Measurements from ENCODE around the gene NR4A2.
A peak's percentile ranks its signal among the peaks of the same experiment; 100 is the strongest.

- TF ChIP-seq CTCF (IDR thresholded peaks at IDR 0.05), result peak in 4 of 6 experiments; percentile 14 to 32 (median 18)
- peak; percentile 2 to 38 for TF ChIP-seq POLR2A (IDR thresholded peaks at IDR 0.05)
Observed at GRCh38 chr2:156333951-156334495, 1.5 kb upstream of the NR4A2 start.
